Endothelial cell of umbilical vein (primary cell): Measurements from ENCODE around the gene OTULIN. TPM values are rescaled to one million over a fixed set of nuclear protein-coding genes. Genes with fewer than 3 reads are reported as not detected.

Source experiments
- BruUV-seq: library from RNA; stranded (reverse); fragments of 400-500 nt; replicated peaks from 2 replicates; lab custom pipeline; 2021; lab: Mats Ljungman, UMichigan
- CTCF ChIA-PET: fragments of 300-600, 350-600 bp; sonication (Branson Sonifier 250); formaldehyde crosslinking; loops from one replicate; lab custom pipeline; 2021; ENCODE audit warnings: antibody characterized with exemption, inconsistent platforms; lab: Charles Lee
- POLR2A ChIA-PET: fragments of 300-600, 350-600 bp; sonication (Branson Sonifier 250); formaldehyde crosslinking; loops from one replicate; lab custom pipeline; 2021; ENCODE audit warnings: antibody characterized with exemption, inconsistent platforms; lab: Charles Lee
- DNase-seq: peaks from one replicate; pipeline ENCODE4 v3.0.0-alpha.2; 2011; ENCODE audit warnings: low read depth, low spot score
- FAIRE-seq: peaks from 2 replicates; lab custom pipeline; 2011; peaks lifted over from hg19 to GRCh38; lab: Jason Lieb, UNC
- H2AFZ ChIP-seq: 2 replicates; pipeline ENCODE4 v1.6.0; 2012; ENCODE audit warnings: low read depth, low read length, control low read depth, inconsistent platforms
- H3K27ac ChIP-seq: 2 replicates; pipeline ENCODE4 v1.5.1; 2011; ENCODE audit warnings: low read depth, mild to moderate bottlenecking, control low read depth, low read length, moderate library complexity; ENCODE audit not compliant: insufficient read depth
- H3K27me3 ChIP-seq, 2 experiments: 2 replicates each; pipeline versions ENCODE4 v1.6.0 to v1.6.1; 2011; ENCODE audit warnings: low read length in 2 of 2, mixed read lengths in 1 of 2; ENCODE audit not compliant: control insufficient read depth in 2 of 2, insufficient read depth in 2 of 2
- H3K36me3 ChIP-seq, 2 experiments: 2 replicates in 1 of 2; 3 replicates in 1 of 2; pipeline ENCODE4 v1.5.1; 2011; ENCODE audit warnings: low read length in 2 of 2, mild to moderate bottlenecking in 1 of 2, moderate library complexity in 1 of 2; ENCODE audit not compliant: control insufficient read depth in 2 of 2, insufficient read depth in 2 of 2; ENCODE audit errors: extremely low read depth in 1 of 2
- H3K4me1 ChIP-seq: 3 replicates; pipeline ENCODE4 v1.5.1; 2011; ENCODE audit warnings: mild to moderate bottlenecking, low read length; ENCODE audit not compliant: control insufficient read depth, insufficient read depth; ENCODE audit errors: extremely low read depth
- H3K4me2 ChIP-seq: 2 replicates; pipeline ENCODE4 v1.6.1; 2011; ENCODE audit warnings: low read length, control low read depth, mixed read lengths; ENCODE audit not compliant: insufficient read depth
- H3K4me3 ChIP-seq, 3 experiments: fragments of 200-600 bp in 1 of 3; sonication (generic), shearing (Covaris generic) in 1 of 3; replicated peaks in 1 of 3; 2 replicates each; pipeline ENCODE4 v1.5.1; 2011 to 2016; ENCODE audit warnings: control low read depth in 3 of 3, low read length in 3 of 3, mild to moderate bottlenecking in 2 of 3, inconsistent platforms in 1 of 3, low read depth in 1 of 3, moderate library complexity in 1 of 3; ENCODE audit not compliant: insufficient read depth in 1 of 3
- H3K79me2 ChIP-seq: 2 replicates; pipeline ENCODE4 v1.6.0; 2012; ENCODE audit warnings: low read length, inconsistent platforms; ENCODE audit not compliant: control insufficient read depth, insufficient read depth
- H3K9ac ChIP-seq: replicated peaks from 2 replicates; pipeline ENCODE3; 2011; ENCODE audit warnings: low read length, control low read depth; ENCODE audit not compliant: insufficient read depth; ENCODE audit errors: extremely low read depth
- H3K9me1 ChIP-seq: replicated peaks from 3 replicates; pipeline ENCODE4 v1.6.0; 2011; ENCODE audit warnings: mild to moderate bottlenecking, low read length; ENCODE audit not compliant: control insufficient read depth, insufficient read depth; ENCODE audit errors: extremely low read depth
- H3K9me3 ChIP-seq: replicated peaks from 2 replicates; pipeline ENCODE4 v1.5.1; 2012; ENCODE audit warnings: low read length, inconsistent platforms; ENCODE audit not compliant: control insufficient read depth, insufficient read depth
- H4K20me1 ChIP-seq: replicated peaks from 2 replicates; pipeline ENCODE3; 2011; ENCODE audit warnings: mild to moderate bottlenecking, low read length; ENCODE audit not compliant: control insufficient read depth, insufficient read depth; ENCODE audit errors: extremely low read depth
- CTCF ChIP-seq, 2 donors: IDR thresholded peaks; 1 replicate in 1 of 2; 2 replicates in 1 of 2; pipeline ENCODE4 v1.5.1; 2011; ENCODE audit warnings: low read length in 2 of 2, mild to moderate bottlenecking in 2 of 2, moderate library complexity in 2 of 2, control low read depth in 1 of 2, inconsistent platforms in 1 of 2, low read depth in 1 of 2; ENCODE audit not compliant: insufficient read depth in 1 of 2; ENCODE audit errors: extremely low read depth in 1 of 2
- EZH2 ChIP-seq: IDR thresholded peaks from 2 replicates; pipeline ENCODE4 v1.6.1; 2012; ENCODE audit warnings: borderline replicate concordance, low read depth, mild to moderate bottlenecking, moderate library complexity, low read length, inconsistent platforms; ENCODE audit not compliant: severe bottlenecking
- FOS ChIP-seq: IDR thresholded peaks from 2 replicates; pipeline ENCODE4 v1.6.1; 2011; ENCODE audit warnings: mild to moderate bottlenecking, low read length, moderate library complexity, borderline replicate concordance; ENCODE audit not compliant: insufficient read depth
- GATA2 ChIP-seq: IDR thresholded peaks from 2 replicates; pipeline ENCODE4 v1.7.0; 2011; ENCODE audit warnings: low read depth, mild to moderate bottlenecking, moderate library complexity, mixed read lengths, low read length; ENCODE audit not compliant: insufficient read length, insufficient read depth
- JUN ChIP-seq: IDR thresholded peaks from 2 replicates; pipeline ENCODE4 v1.6.1; 2011; ENCODE audit warnings: borderline replicate concordance, low read depth; ENCODE audit not compliant: insufficient read length, insufficient read depth
- MYC ChIP-seq: IDR thresholded peaks from one replicate; pipeline ENCODE4 v1.6.1; 2011; ENCODE audit warnings: mild to moderate bottlenecking, low read depth, low read length
- POLR2A ChIP-seq: IDR thresholded peaks from 2 replicates; pipeline ENCODE4 v1.6.1; 2012; ENCODE audit warnings: low read depth, mild to moderate bottlenecking, control low read depth, low read length
- POLR2AphosphoS5 ChIP-seq: IDR thresholded peaks from 2 replicates; pipeline ENCODE4 v1.6.1; 2012; ENCODE audit warnings: low read depth, mild to moderate bottlenecking, control low read depth, low read length, moderate library complexity; ENCODE audit not compliant: insufficient read depth
- dilution Hi-C: fragments of 300-500 bp; cut with MboI; formaldehyde crosslinking; loops from one replicate; pipeline ENCODE4 v1.15.0; 2019; ENCODE audit warnings: low sequenced_read_pairs; ENCODE audit not compliant: extremely low pct_ligation_motif_present
- intact Hi-C: fragments of 100-400 bp; cut with micrococcal nuclease; formaldehyde crosslinking; loops from one replicate; pipeline ENCODE4 v1.10.0; 2022
- polyA plus RNA-seq, 4 experiments: library from polyadenylated mRNA; depleted of rRNA in 3 of 4; stranded (reverse) in 3 of 4; unstranded in 1 of 4; fragments of >200 nt; gene quantifications; 2 replicates each; pipeline versions ENCODE4 v1.2.1 to v1.2.3, GENCODE V29; 2011 to 2012; ENCODE audit warnings: missing spikeins in 1 of 4
- total RNA-seq: library from RNA; stranded (reverse); gene quantifications from 2 replicates; pipeline ENCODE4 v1.2.3, GENCODE V29; 2021
- TF ChIP-seq, protein P1 (sequence below): IDR thresholded peaks from 2 replicates; pipeline ENCODE4 v1.6.1; 2011; ENCODE audit not compliant: insufficient read depth, insufficient read length

Gene OTULIN
- total and polyA plus RNA-seq, 2 donors (not counting 3 experiments of a cell fraction or from before 2014, with no cell fraction given), result 7.8 to 30.2 TPM

- no TSS peak for BruUV-seq
- dilution Hi-C loops, result loop anchor here (25.0 kb wide), 1 partner anchor 268 kb away; no protein-coding TSS in a partner anchor
- CTCF ChIA-PET, result interaction anchor here (0.7 to 2.1 kb wide), 4 partner anchors 14 to 127 kb away, joined by 3 to 7 read pairs (median 6); no protein-coding TSS in a partner anchor
These were observed 80.0 kb downstream of the OTULIN start for GRCh38 chr5:14744296-14745187.

More at GRCh38 chr5:14744296-14745187, 80.0 kb downstream of the OTULIN start:
- no peaks in the 10 kb centered on the region for H3K9me3 ChIP-seq
- intact Hi-C loops, result no loop called here
- H3K27me3 ChIP-seq, result no peaks in the 10 kb centered on the region
- no peak overlapping the region for H2AFZ ChIP-seq
- TF ChIP-seq, protein P1, sequence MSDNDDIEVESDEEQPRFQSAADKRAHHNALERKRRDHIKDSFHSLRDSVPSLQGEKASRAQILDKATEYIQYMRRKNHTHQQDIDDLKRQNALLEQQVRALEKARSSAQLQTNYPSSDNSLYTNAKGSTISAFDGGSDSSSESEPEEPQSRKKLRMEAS, result no peak
- no peak for TF ChIP-seq MYC
- TF ChIP-seq JUN, result no peak
- no peak for TF ChIP-seq GATA2
- TF ChIP-seq POLR2A, result no peak
- TF ChIP-seq FOS, result no peak
- TF ChIP-seq POLR2AphosphoS5, result no peak
- TF ChIP-seq EZH2, result no peak
- no peak for TF ChIP-seq CTCF (IDR thresholded peaks at IDR 0.05; ENCODE audit: extremely low read depth in 1 of 2, insufficient read depth in 1 of 2, low read depth in 1 of 2, low read length in 2 of 2)
- no peak overlapping the region for H3K4me3 ChIP-seq
- no peak overlapping the region for H3K27ac ChIP-seq
- FAIRE-seq (no peak), DNase-seq (no peak)
- H3K9me1 ChIP-seq, result no peaks in the 10 kb centered on the region
- H3K4me1 ChIP-seq, result peaks cover 12% of the 10 kb centered on the region
- H4K20me1 ChIP-seq, result no peaks in the 10 kb centered on the region
- POLR2A ChIA-PET, result no interaction called here
- H3K36me3 ChIP-seq, result no peaks in the 10 kb centered on the region
- no peaks in the 10 kb centered on the region for H3K79me2 ChIP-seq
- no peak overlapping the region for H3K4me2 ChIP-seq
- no peak overlapping the region for H3K9ac ChIP-seq
